ENCODE measurements around the gene PGAP2.
"Not testable (repeated sequence)": the region's sequence is repeated elsewhere in the genome, so short reads cannot be mapped to it uniquely, and the experiment has no call there.

PGAP2 gene

GRCh38 chr11:3803726-3804495 lies 4.4 kb upstream of the PGAP2 start:
- DNase-seq (ENCODE audit: low read depth in 2 of 3, low spot score in 1 of 3), result no peak

GRCh38 chr11:3808861-3809623 lies 682 bp downstream of the PGAP2 start:
- DNase-seq (ENCODE audit: low read depth in 2 of 3, low spot score in 1 of 3), result peak in 1 of 3 donors; percentile 27

- no peak for DNase-seq (ENCODE audit: low read depth in 2 of 3, low spot score in 1 of 3)
These were observed 1.2 kb downstream of the PGAP2 start for GRCh38 chr11:3809624-3809928.

GRCh38 chr11:3810446-3810845 lies 2.1 kb downstream of the PGAP2 start:
- no peak for DNase-seq (ENCODE audit: low read depth in 2 of 3, low spot score in 1 of 3)

GRCh38 chr11:3810951-3811350 lies 2.6 kb downstream of the PGAP2 start:
- DNase-seq (ENCODE audit: low read depth in 2 of 3, low spot score in 1 of 3), result no peak

- DNase-seq (ENCODE audit: low read depth in 2 of 3, low spot score in 1 of 3), result not testable (repeated sequence)
These were observed 6.5 kb downstream of the PGAP2 start for GRCh38 chr11:3814832-3815231.

GRCh38 chr11:3815845-3816244 lies 7.5 kb downstream of the PGAP2 start:
- DNase-seq (ENCODE audit: low read depth in 2 of 3, low spot score in 1 of 3), result no peak

GRCh38 chr11:3816673-3817072 lies 8.3 kb downstream of the PGAP2 start:
- no peak for DNase-seq (ENCODE audit: low read depth in 2 of 3, low spot score in 1 of 3)

- no peak for DNase-seq (ENCODE audit: low read depth in 2 of 3, low spot score in 1 of 3)
These were observed 8.9 kb downstream of the PGAP2 start for GRCh38 chr11:3817181-3817800.

- DNase-seq (ENCODE audit: low read depth in 2 of 3, low spot score in 1 of 3), result no peak
These were observed 12.6 kb downstream of the PGAP2 start for GRCh38 chr11:3820971-3821370.

- no peak for DNase-seq (ENCODE audit: low read depth in 2 of 3, low spot score in 1 of 3)
These were observed 14.0 kb downstream of the PGAP2 start for GRCh38 chr11:3822312-3822711.

GRCh38 chr11:3823303-3823702 lies 14.9 kb downstream of the PGAP2 start:
- no peak for DNase-seq (ENCODE audit: low read depth in 2 of 3, low spot score in 1 of 3)

GRCh38 chr11:3823762-3824506 lies 15.6 kb downstream of the PGAP2 start:
- DNase-seq (ENCODE audit: low read depth in 2 of 3, low spot score in 1 of 3), result no peak

- peak; percentile 69 to 83 (median 76) for DNase-seq (ENCODE audit: low read depth in 2 of 3, low spot score in 1 of 3)
These were observed 16.5 kb downstream of the PGAP2 start for GRCh38 chr11:3824714-3825472.

- DNase-seq (ENCODE audit: low read depth in 2 of 3, low spot score in 1 of 3), result no peak
These were observed 17.3 kb downstream of the PGAP2 start for GRCh38 chr11:3825473-3826154.

- DNase-seq (ENCODE audit: low read depth in 2 of 3, low spot score in 1 of 3), result no peak
These were observed 18.4 kb downstream of the PGAP2 start for GRCh38 chr11:3826721-3827120.

GRCh38 chr11:3827434-3828186 lies 19.2 kb downstream of the PGAP2 start:
- DNase-seq (ENCODE audit: low read depth in 2 of 3, low spot score in 1 of 3), result no peak

GRCh38 chr11:3830088-3830487 lies 21.7 kb downstream of the PGAP2 start:
- DNase-seq (ENCODE audit: low read depth in 2 of 3, low spot score in 1 of 3), result no peak

GRCh38 chr11:3830730-3831129 lies 22.4 kb downstream of the PGAP2 start:
- DNase-seq (ENCODE audit: low read depth in 2 of 3, low spot score in 1 of 3), result no peak

All from stimulated activated CD4-positive, alpha-beta T cell treated with anti-CD3 and anti-CD28 coated beads, Interleukin-12 subunit alpha, Interleukin-12 subunit beta, amount 100 ng/mL, for 48 hours (primary cell).